Muscle of leg (tissue), 11 donors: ENCODE results near the gene SMARCC1. TPM values are rescaled to one million over a fixed set of nuclear protein-coding genes. Genes with fewer than 3 reads are reported as not detected.

Experiments
- DNase-seq: peaks from one replicate; pipeline ENCODE4 v3.0.0; 2013
- H3K27ac ChIP-seq: one replicate; pipeline ENCODE4 v1.5.1; 2013; ENCODE audit warnings: mild to moderate bottlenecking, low read length, control low read depth
- H3K27me3 ChIP-seq: one replicate; pipeline ENCODE4 v1.6.1; 2013; ENCODE audit warnings: low read length; ENCODE audit not compliant: control insufficient read depth, insufficient read depth
- H3K36me3 ChIP-seq: one replicate; pipeline ENCODE4 v1.6.1; 2013; ENCODE audit warnings: low read length; ENCODE audit not compliant: control insufficient read depth, insufficient read depth
- H3K4me1 ChIP-seq: one replicate; pipeline ENCODE4 v1.6.1; 2013; ENCODE audit warnings: low read length; ENCODE audit not compliant: control insufficient read depth, insufficient read depth
- H3K4me3 ChIP-seq: one replicate; pipeline ENCODE4 v1.5.1; 2013; ENCODE audit warnings: low read length, control low read depth
- H3K9me3 ChIP-seq: replicated peaks from 2 replicates; pipeline ENCODE4 v1.6.1; 2013; ENCODE audit warnings: low read depth, low read length; ENCODE audit not compliant: control insufficient read depth
- WGBS: methylation state at CpG from one replicate; pipeline ENCODE4 v1.1.5; 2013; ENCODE audit warnings: missing lambda C conversion rate; ENCODE audit not compliant: insufficient coverage; 5-methylcytosine and 5-hydroxymethylcytosine counted together
- polyA plus RNA-seq, 8 donors: library from polyadenylated mRNA; unstranded; fragments of 120-200 nt; gene quantifications; one replicate each; pipeline versions ENCODE4 v1.2.1 to v1.2.3, GENCODE V29; 2013; ENCODE audit warnings: inconsistent platforms in 1 of 8, low replicate concordance in 1 of 8; ENCODE audit not compliant: insufficient read length in 8 of 8, insufficient read depth in 1 of 8
- total RNA-seq: library from RNA; stranded (reverse); fragments of 120-200 nt; gene quantifications from one replicate; pipeline ENCODE4 v1.2.4, GENCODE V29; 2013

The SMARCC1 gene
- total and polyA plus RNA-seq, 9 donors, result 35.5 to 73.0 (median 60.0) TPM

DNA sequence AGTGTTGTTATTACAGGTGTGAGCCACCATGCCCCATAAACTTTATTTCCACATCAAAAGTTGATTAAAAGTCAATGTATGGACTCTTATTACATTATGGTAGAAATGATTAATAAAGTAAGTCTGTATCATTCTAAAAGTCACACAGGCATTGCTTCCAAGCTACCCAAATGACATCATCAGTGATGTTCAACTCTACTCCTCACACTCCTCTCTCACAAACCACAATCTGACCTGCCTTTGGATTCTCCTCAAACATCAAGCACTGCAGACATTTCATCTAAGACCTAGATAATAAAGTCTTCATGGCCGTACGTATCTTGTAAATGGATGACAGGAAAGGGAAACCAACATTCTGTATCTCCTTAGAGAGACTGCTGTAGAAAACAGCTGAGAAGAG is 68.0 kb downstream of the SMARCC1 start:
- Histone ChIP-seq H3K27me3 (no peaks in the 10 kb centered on the region), H3K36me3 (peaks cover 32% of the 10 kb centered on the region), H3K4me3 (no peak overlapping the region), H3K27ac (no peak overlapping the region), H3K9me3 (no peaks in the 10 kb centered on the region), H3K4me1 (no peaks in the 10 kb centered on the region)
- no CpG with 5 or more reads among the region's 2 CpGs for WGBS
- no peak for DNase-seq

DNA sequence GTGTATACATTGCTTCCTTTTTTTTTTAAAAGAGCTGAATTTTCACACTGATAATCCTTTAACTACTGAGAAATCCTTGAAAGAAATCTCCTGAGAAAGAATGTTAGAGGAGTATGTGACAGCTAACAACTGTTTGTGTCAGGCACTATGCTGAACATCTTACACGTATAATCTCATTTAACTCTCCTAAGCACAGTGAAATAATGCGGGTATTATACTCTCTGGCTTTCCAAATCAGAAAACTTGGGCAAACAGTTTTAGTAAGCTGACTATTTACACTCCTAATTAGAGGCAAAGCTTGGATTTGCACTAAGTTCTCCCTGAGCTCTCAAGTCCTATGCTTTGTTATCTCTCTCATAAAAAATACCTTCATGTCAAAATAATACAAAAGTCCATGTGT is 69.3 kb downstream of the SMARCC1 start:
- H3K9me3 ChIP-seq, result no peaks in the 10 kb centered on the region
- DNase-seq, result no peak
- H3K27ac ChIP-seq, result no peak overlapping the region
- WGBS, result no CpG with 5 or more reads among the region's 2 CpGs
- peaks cover 35% of the 10 kb centered on the region for H3K36me3 ChIP-seq
- H3K4me1 ChIP-seq, result no peaks in the 10 kb centered on the region
- no peak overlapping the region for H3K4me3 ChIP-seq
- no peaks in the 10 kb centered on the region for H3K27me3 ChIP-seq

DNA sequence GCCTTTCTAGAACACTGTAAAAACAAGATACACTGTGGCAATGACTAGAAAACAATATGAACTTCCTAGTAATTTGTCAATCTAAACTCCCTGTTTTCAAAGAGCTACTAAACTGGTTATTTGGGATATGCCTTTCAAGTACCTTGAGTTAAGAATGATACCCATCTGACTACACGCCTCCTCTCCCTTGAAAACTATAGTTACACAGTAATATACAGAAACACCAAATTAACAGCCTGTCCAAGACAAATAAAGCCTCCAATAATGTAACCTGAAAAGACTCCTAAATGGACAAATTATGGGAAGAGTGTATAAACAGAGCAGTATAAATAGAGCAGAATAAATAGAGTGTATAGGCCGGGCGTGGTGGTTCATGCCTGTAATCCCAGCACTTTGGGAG is 70.1 kb downstream of the SMARCC1 start:
- no peaks in the 10 kb centered on the region for H3K27me3 ChIP-seq
- H3K36me3 ChIP-seq, result peaks cover 36% of the 10 kb centered on the region
- DNase-seq, result no peak
- no peaks in the 10 kb centered on the region for H3K4me1 ChIP-seq
- no peak overlapping the region for H3K27ac ChIP-seq
- H3K9me3 ChIP-seq, result no peaks in the 10 kb centered on the region
- WGBS, result no CpG with 5 or more reads among the region's 3 CpGs
- no peak overlapping the region for H3K4me3 ChIP-seq

DNA sequence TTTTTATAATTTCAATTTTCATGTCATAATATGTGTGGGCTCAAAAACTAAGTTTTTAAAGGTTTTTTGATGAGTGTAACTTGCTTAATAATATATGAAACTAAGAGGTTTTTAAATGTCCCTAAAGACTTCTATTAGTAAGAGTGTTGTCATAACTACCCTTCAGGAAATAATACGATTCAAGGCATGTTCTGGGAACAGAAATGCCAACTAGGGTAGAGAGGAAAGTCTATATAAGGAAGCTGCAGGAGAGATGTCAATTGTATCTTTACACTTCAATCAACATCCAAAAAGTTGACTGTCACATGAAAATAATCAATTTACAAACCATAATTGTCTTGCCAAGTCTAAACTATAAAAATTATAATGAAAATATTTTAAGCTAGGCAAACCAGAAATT is 76.3 kb downstream of the SMARCC1 start:
- Histone ChIP-seq H3K9me3 (no peaks in the 10 kb centered on the region), H3K27me3 (no peaks in the 10 kb centered on the region), H3K27ac (no peak overlapping the region), H3K36me3 (peaks cover 43% of the 10 kb centered on the region), H3K4me1 (no peaks in the 10 kb centered on the region), H3K4me3 (no peak overlapping the region)
- WGBS, result no CpG with 5 or more reads among the region's 1 CpG
- DNase-seq, result no peak

DNA sequence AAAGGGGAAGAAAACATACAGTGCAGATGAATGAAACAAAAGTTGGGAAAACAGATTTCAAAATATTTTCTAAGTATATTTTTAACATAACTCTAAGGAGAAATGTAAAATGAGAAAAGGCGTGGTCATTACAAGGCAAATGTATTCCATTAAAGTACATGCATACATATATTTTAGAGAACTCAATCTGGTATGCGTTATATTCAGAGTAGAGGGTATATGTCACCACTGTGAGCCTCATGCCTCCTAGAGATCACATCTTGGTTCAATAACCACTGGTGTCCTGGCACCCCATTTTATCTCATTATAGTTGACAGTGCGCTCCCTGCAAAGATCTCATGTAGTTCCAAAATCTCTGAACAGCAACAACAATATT is 77.5 kb downstream of the SMARCC1 start:
- no peak for DNase-seq
- Histone ChIP-seq H3K27ac (no peak overlapping the region), H3K9me3 (no peaks in the 10 kb centered on the region), H3K36me3 (peaks cover 40% of the 10 kb centered on the region), H3K4me3 (no peak overlapping the region), H3K27me3 (no peaks in the 10 kb centered on the region), H3K4me1 (no peaks in the 10 kb centered on the region)
- WGBS, result no CpG with 5 or more reads among the region's 3 CpGs

DNA sequence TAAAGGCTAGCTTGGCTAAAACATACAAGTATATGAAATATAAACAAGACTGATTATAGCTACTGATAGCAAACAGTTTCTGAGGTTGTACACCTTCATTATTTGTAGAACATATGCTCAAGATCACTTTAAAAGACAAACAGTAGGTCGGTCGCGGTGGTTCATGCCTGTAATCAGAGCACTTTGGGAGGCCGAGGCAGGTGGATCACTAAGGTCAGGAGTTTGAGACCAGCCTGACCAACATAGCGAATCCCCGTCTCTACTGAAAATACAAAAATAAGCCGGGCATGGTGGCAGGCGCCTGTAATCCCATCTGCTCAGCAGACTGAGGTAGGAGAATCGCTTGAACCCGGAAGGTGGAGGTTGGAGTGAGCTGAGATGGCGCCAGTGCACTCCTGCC is 80.3 kb downstream of the SMARCC1 start:
- WGBS, result 100% methylated on average over 5 of the region's 11 CpGs
- Histone ChIP-seq H3K4me3 (no peak overlapping the region), H3K27me3 (no peaks in the 10 kb centered on the region), H3K9me3 (no peaks in the 10 kb centered on the region), H3K36me3 (peaks cover 37% of the 10 kb centered on the region), H3K4me1 (no peaks in the 10 kb centered on the region), H3K27ac (no peak overlapping the region)
- no peak for DNase-seq

DNA sequence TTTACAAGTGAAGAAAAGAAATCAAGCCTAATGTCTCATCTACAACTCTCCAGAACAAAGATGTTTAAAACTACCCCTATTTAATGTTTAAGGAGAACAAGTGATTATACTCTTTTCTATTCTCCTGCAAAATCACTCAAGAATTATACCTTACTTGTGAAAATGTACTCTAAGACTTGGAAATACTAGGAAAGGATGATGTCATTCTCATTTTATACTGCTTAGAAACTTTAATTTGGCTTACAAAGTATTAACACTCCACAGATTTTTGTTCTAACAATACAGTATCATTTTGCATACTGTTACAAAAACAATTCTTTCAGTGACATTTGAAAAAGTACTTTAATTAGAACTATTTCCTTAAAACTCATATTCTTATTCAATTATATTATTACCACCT is 89.5 kb downstream of the SMARCC1 start:
- no peaks in the 10 kb centered on the region for H3K4me1 ChIP-seq
- H3K27me3 ChIP-seq, result no peaks in the 10 kb centered on the region
- no peak for DNase-seq
- peaks cover 52% of the 10 kb centered on the region for H3K36me3 ChIP-seq
- no peak overlapping the region for H3K4me3 ChIP-seq
- H3K9me3 ChIP-seq, result no peaks in the 10 kb centered on the region
- no peak overlapping the region for H3K27ac ChIP-seq

DNA sequence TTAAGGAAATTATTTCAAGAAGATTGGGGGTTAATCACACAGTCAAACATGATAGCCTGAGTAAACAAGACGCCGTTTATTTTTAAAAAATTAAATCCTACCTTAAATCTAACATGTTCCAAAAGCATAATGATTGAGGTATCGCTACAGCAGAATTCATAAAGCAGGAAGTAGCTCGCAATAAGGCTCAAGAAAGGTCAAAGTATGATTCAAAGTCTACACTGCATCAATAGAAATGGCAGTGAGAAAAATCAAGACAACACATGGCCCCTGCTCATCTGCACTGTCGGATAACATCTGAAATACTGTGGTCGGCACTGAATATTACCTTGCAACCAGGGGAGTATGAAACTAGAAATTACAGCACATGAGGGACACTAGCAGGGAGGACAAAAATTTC is 93.2 kb downstream of the SMARCC1 start:
- H3K36me3 ChIP-seq, result peaks cover 47% of the 10 kb centered on the region
- no peaks in the 10 kb centered on the region for H3K27me3 ChIP-seq
- no peak overlapping the region for H3K27ac ChIP-seq
- H3K4me1 ChIP-seq, result no peaks in the 10 kb centered on the region
- WGBS, result 100% methylated on average over 2 of the region's 6 CpGs
- no peak overlapping the region for H3K4me3 ChIP-seq
- no peak for DNase-seq
- H3K9me3 ChIP-seq, result no peaks in the 10 kb centered on the region

DNA sequence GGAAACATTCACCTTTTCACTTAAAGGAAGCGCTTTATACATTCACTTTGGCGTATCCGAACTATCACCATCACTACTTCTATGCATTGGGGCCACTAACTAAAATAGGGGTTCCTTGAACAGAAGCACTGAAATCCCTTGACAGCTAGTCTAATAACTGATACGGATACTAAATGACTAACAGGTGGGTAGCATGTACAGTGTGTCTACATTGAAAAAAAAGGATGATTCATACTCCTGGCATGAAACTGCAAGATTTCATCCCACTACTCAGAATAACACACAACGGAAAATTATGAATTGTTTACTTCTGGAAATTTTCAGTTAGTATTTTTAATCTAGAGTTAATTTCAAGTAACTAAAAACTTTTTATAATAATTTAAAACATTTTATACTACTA is 96.7 kb downstream of the SMARCC1 start:
- H3K4me1 ChIP-seq, result no peaks in the 10 kb centered on the region
- no peaks in the 10 kb centered on the region for H3K9me3 ChIP-seq
- H3K27me3 ChIP-seq, result no peaks in the 10 kb centered on the region
- 100% methylated on average over 1 of the region's 5 CpGs for WGBS
- no peak for DNase-seq
- peaks cover 39% of the 10 kb centered on the region for H3K36me3 ChIP-seq
- H3K27ac ChIP-seq, result no peak overlapping the region
- no peak overlapping the region for H3K4me3 ChIP-seq

DNA sequence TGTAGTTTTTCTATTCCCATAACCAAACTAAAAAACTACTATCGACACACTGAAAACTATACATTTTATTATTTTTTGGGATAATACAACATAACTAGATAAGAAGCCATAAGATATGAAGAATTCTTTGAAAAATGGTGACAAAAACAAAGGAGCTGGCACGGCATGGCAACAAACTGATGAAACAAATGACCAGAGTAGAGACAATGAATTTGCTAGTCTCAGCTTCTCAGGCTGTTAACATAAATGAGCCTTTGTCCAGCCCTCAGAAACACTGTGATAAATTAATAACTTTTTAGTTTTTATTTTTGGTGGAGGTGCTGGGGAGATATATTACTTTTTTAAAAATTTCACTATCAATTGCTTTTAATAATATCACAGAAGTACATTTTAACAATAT is 100.7 kb downstream of the SMARCC1 start:
- Histone ChIP-seq H3K27ac (no peak overlapping the region), H3K4me3 (no peak overlapping the region), H3K36me3 (peaks cover 44% of the 10 kb centered on the region), H3K4me1 (no peaks in the 10 kb centered on the region), H3K9me3 (no peaks in the 10 kb centered on the region), H3K27me3 (no peaks in the 10 kb centered on the region)
- 86% methylated on average over 1 of the region's 2 CpGs for WGBS
- DNase-seq, result no peak

DNA sequence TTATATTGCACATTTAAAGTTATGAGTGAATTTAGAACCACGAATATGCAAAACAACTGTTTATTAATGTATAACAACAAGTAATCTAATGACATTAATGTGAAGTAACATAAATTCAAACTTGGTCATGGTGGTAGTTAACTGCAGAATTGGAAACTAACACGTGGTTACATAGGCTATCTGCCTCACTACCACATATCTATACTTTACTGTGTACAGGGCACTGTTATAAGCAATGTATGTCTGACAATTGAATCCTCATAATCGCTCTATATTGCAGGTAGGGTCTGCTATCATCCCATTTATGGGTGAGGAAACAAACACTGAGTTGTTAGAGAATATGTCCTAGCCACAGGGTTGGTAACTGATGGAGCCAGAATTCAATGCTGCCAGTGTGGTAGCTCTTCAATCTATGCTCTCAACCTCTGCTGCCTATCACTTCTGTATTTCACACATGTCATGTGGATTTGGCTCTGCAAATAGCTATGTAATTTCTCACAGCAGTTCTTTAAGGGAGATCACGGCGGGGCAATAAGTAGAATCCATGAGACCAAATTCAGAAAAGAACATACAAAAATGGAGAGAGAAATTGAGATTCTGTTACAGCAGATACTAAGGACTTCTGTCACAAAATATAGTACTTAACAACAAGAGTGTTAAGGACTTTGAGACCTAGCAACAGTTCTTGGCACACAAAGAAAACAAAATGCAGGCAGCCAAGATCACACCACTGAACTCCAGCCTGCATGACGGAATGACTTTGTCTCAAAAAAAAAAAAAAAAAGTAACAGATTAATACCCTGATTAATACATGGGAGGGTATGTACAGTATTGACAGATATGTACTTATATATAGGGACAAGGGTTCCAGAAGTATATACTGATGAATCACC is 103.0 kb downstream of the SMARCC1 start:
- Histone ChIP-seq H3K9me3 (no peaks in the 10 kb centered on the region), H3K27ac (no peak overlapping the region), H3K4me1 (no peaks in the 10 kb centered on the region), H3K27me3 (no peaks in the 10 kb centered on the region), H3K4me3 (no peak overlapping the region), H3K36me3 (peaks cover 49% of the 10 kb centered on the region)
- DNase-seq, result no peak
- WGBS, result no CpG with 5 or more reads among the region's 6 CpGs
